Measurements from ENCODE around the gene NUDT17. TPM values are rescaled to one million over a fixed set of nuclear protein-coding genes. Genes with fewer than 3 reads are reported as not detected.

Gene NUDT17
- total and polyA plus RNA-seq, 9 donors: 11.9 to 20.8 (median 13.9) TPM

GRCh38 chr1:145868232-145868631 lies 22.8 kb downstream of the NUDT17 start:
- H3K4me1 ChIP-seq (ENCODE audit: control insufficient read depth, insufficient read depth, low read length): peaks cover 23% of the 10 kb centered on the region
- H3K27ac ChIP-seq (ENCODE audit: low read length): no peak overlapping the region
- H3K4me3 ChIP-seq (ENCODE audit: low read length): no peak overlapping the region
- H3K9me3 ChIP-seq (replicated peaks; ENCODE audit: control insufficient read depth, low read depth, low read length): no peaks in the 10 kb centered on the region
- no peak for DNase-seq
- WGBS (ENCODE audit: insufficient coverage): 80% methylated on average over 2 of the region's 4 CpGs
- peaks cover 12% of the 10 kb centered on the region for H3K27me3 ChIP-seq (ENCODE audit: control insufficient read depth, insufficient read depth, low read length)
- peaks cover 8% of the 10 kb centered on the region for H3K36me3 ChIP-seq (ENCODE audit: control insufficient read depth, insufficient read depth, low read length)

GRCh38 chr1:145871994-145872924 lies 26.8 kb downstream of the NUDT17 start:
- Histone ChIP-seq H3K27me3 (ENCODE audit: control insufficient read depth, insufficient read depth, low read length) (peaks cover 22% of the 10 kb centered on the region), H3K4me3 (ENCODE audit: low read length) (peak overlapping the region; percentile 46), H3K4me1 (ENCODE audit: control insufficient read depth, insufficient read depth, low read length) (peaks cover 17% of the 10 kb centered on the region), H3K27ac (ENCODE audit: low read length) (peak overlapping the region; percentile 88), H3K9me3 (replicated peaks; ENCODE audit: control insufficient read depth, low read depth, low read length) (no peaks in the 10 kb centered on the region), H3K36me3 (ENCODE audit: control insufficient read depth, insufficient read depth, low read length) (peaks cover 4% of the 10 kb centered on the region)
- DNase-seq: peak; percentile 75
- 11% methylated on average over 44 of the region's 47 CpGs for WGBS (ENCODE audit: insufficient coverage)

- H3K27ac ChIP-seq (ENCODE audit: low read length): no peak overlapping the region
- WGBS (ENCODE audit: insufficient coverage): 91% methylated on average over 11 of the region's 12 CpGs
- H3K4me1 ChIP-seq (ENCODE audit: control insufficient read depth, insufficient read depth, low read length): peaks cover 17% of the 10 kb centered on the region
- no peaks in the 10 kb centered on the region for H3K36me3 ChIP-seq (ENCODE audit: control insufficient read depth, insufficient read depth, low read length)
- no peak for DNase-seq
- H3K4me3 ChIP-seq (ENCODE audit: low read length): no peak overlapping the region
- H3K9me3 ChIP-seq (replicated peaks; ENCODE audit: control insufficient read depth, low read depth, low read length): no peaks in the 10 kb centered on the region
- peaks cover 24% of the 10 kb centered on the region for H3K27me3 ChIP-seq (ENCODE audit: control insufficient read depth, insufficient read depth, low read length)
Measured at GRCh38 chr1:145874646-145875045, 29.2 kb downstream of the NUDT17 start.

GRCh38 chr1:145877923-145878486 lies 32.6 kb downstream of the NUDT17 start:
- DNase-seq: no peak
- Histone ChIP-seq H3K27me3 (ENCODE audit: control insufficient read depth, insufficient read depth, low read length) (peaks cover 18% of the 10 kb centered on the region), H3K9me3 (replicated peaks; ENCODE audit: control insufficient read depth, low read depth, low read length) (no peaks in the 10 kb centered on the region), H3K4me3 (ENCODE audit: low read length) (no peak overlapping the region), H3K27ac (ENCODE audit: low read length) (no peak overlapping the region), H3K36me3 (ENCODE audit: control insufficient read depth, insufficient read depth, low read length) (no peaks in the 10 kb centered on the region), H3K4me1 (ENCODE audit: control insufficient read depth, insufficient read depth, low read length) (peaks cover 3% of the 10 kb centered on the region)
- WGBS (ENCODE audit: insufficient coverage): 67% methylated on average over 7 of the region's 7 CpGs

GRCh38 chr1:145878724-145879123 lies 33.3 kb downstream of the NUDT17 start:
- DNase-seq: no peak
- H3K4me3 ChIP-seq (ENCODE audit: low read length): no peak overlapping the region
- no CpG with 5 or more reads among the region's 2 CpGs for WGBS (ENCODE audit: insufficient coverage)
- H3K9me3 ChIP-seq (replicated peaks; ENCODE audit: control insufficient read depth, low read depth, low read length): no peaks in the 10 kb centered on the region
- H3K4me1 ChIP-seq (ENCODE audit: control insufficient read depth, insufficient read depth, low read length): no peaks in the 10 kb centered on the region
- H3K27me3 ChIP-seq (ENCODE audit: control insufficient read depth, insufficient read depth, low read length): peaks cover 13% of the 10 kb centered on the region
- H3K27ac ChIP-seq (ENCODE audit: low read length): no peak overlapping the region
- H3K36me3 ChIP-seq (ENCODE audit: control insufficient read depth, insufficient read depth, low read length): no peaks in the 10 kb centered on the region

GRCh38 chr1:145879775-145880174 lies 34.3 kb downstream of the NUDT17 start:
- WGBS (ENCODE audit: insufficient coverage): 30% methylated on average over 2 of the region's 5 CpGs

GRCh38 chr1:145884675-145885074 lies 39.2 kb downstream of the NUDT17 start:
- Histone ChIP-seq H3K27ac (ENCODE audit: low read length) (no peak overlapping the region), H3K9me3 (replicated peaks; ENCODE audit: control insufficient read depth, low read depth, low read length) (no peaks in the 10 kb centered on the region), H3K36me3 (ENCODE audit: control insufficient read depth, insufficient read depth, low read length) (no peaks in the 10 kb centered on the region), H3K4me1 (ENCODE audit: control insufficient read depth, insufficient read depth, low read length) (peaks cover 8% of the 10 kb centered on the region), H3K27me3 (ENCODE audit: control insufficient read depth, insufficient read depth, low read length) (peaks cover 14% of the 10 kb centered on the region), H3K4me3 (ENCODE audit: low read length) (no peak overlapping the region)
- 82% methylated on average over 1 of the region's 1 CpG for WGBS (ENCODE audit: insufficient coverage)
- DNase-seq: no peak

More at GRCh38 chr1:145879775-145880174, 34.3 kb downstream of the NUDT17 start:
- Histone ChIP-seq H3K4me3 (ENCODE audit: low read length) (no peak overlapping the region), H3K27me3 (ENCODE audit: control insufficient read depth, insufficient read depth, low read length) (peaks cover 14% of the 10 kb centered on the region), H3K27ac (ENCODE audit: low read length) (no peak overlapping the region), H3K4me1 (ENCODE audit: control insufficient read depth, insufficient read depth, low read length) (no peaks in the 10 kb centered on the region), H3K9me3 (replicated peaks; ENCODE audit: control insufficient read depth, low read depth, low read length) (no peaks in the 10 kb centered on the region), H3K36me3 (ENCODE audit: control insufficient read depth, insufficient read depth, low read length) (no peaks in the 10 kb centered on the region)
- DNase-seq: no peak

- H3K4me1 ChIP-seq (ENCODE audit: control insufficient read depth, insufficient read depth, low read length): peaks cover 8% of the 10 kb centered on the region
- under 1% methylated on average over 25 of the region's 36 CpGs for WGBS (ENCODE audit: insufficient coverage)
- H3K27ac ChIP-seq (ENCODE audit: low read length): peak within 1 kb of the TSS; percentile 35
- DNase-seq: peak; percentile 84
- no peaks in the 10 kb centered on the region for H3K36me3 ChIP-seq (ENCODE audit: control insufficient read depth, insufficient read depth, low read length)
- H3K4me3 ChIP-seq (ENCODE audit: low read length): peak within 1 kb of the TSS; percentile 52
- H3K27me3 ChIP-seq (ENCODE audit: control insufficient read depth, insufficient read depth, low read length): peaks cover 14% of the 10 kb centered on the region
- no peaks in the 10 kb centered on the region for H3K9me3 ChIP-seq (replicated peaks; ENCODE audit: control insufficient read depth, low read depth, low read length)
Measured at GRCh38 chr1:145885738-145886287, 40.4 kb downstream of the NUDT17 start, which contains the start of gene ANKRD35. Gene ANKRD35, minus strand, starts transcription at chr1:145885866. Its CDS starts 108 bp downstream, at chr1:145885758.

- no peaks in the 10 kb centered on the region for H3K9me3 ChIP-seq (replicated peaks; ENCODE audit: control insufficient read depth, low read depth, low read length)
- H3K36me3 ChIP-seq (ENCODE audit: control insufficient read depth, insufficient read depth, low read length): no peaks in the 10 kb centered on the region
- DNase-seq: no peak
- peaks cover 14% of the 10 kb centered on the region for H3K27me3 ChIP-seq (ENCODE audit: control insufficient read depth, insufficient read depth, low read length)
- H3K27ac ChIP-seq (ENCODE audit: low read length): peak overlapping the region; percentile 35
- peaks cover 13% of the 10 kb centered on the region for H3K4me1 ChIP-seq (ENCODE audit: control insufficient read depth, insufficient read depth, low read length)
- peak overlapping the region; percentile 52 for H3K4me3 ChIP-seq (ENCODE audit: low read length)
- 31% methylated on average over 6 of the region's 11 CpGs for WGBS (ENCODE audit: insufficient coverage)
Measured at GRCh38 chr1:145886390-145886789, 41.0 kb downstream of the NUDT17 start.

- H3K27me3 ChIP-seq (ENCODE audit: control insufficient read depth, insufficient read depth, low read length): peaks cover 14% of the 10 kb centered on the region
- H3K27ac ChIP-seq (ENCODE audit: low read length): peak overlapping the region; percentile 35
- no peaks in the 10 kb centered on the region for H3K36me3 ChIP-seq (ENCODE audit: control insufficient read depth, insufficient read depth, low read length)
- 14% methylated on average over 4 of the region's 8 CpGs for WGBS (ENCODE audit: insufficient coverage)
- no peak overlapping the region for H3K4me3 ChIP-seq (ENCODE audit: low read length)
- H3K4me1 ChIP-seq (ENCODE audit: control insufficient read depth, insufficient read depth, low read length): peaks cover 16% of the 10 kb centered on the region
- H3K9me3 ChIP-seq (replicated peaks; ENCODE audit: control insufficient read depth, low read depth, low read length): no peaks in the 10 kb centered on the region
- DNase-seq: peak; percentile 77
Measured at GRCh38 chr1:145886816-145887215, 41.4 kb downstream of the NUDT17 start.

Data from muscle of leg (tissue), 11 donors.